Stimulated activated CD4-positive, alpha-beta T cell treated with anti-CD3 and anti-CD28 coated beads, Interleukin-1b, Interleukin-23, amount 100 ng/mL, for 1 hour (primary cell): ENCODE data around the gene POC1A.

Experiments used
- DNase-seq, 2 donors: peaks; one replicate each; pipeline ENCODE4 v3.0.0-alpha.2; 2020; ENCODE audit warnings: low read depth in 2 of 2

The POC1A gene

DNA sequence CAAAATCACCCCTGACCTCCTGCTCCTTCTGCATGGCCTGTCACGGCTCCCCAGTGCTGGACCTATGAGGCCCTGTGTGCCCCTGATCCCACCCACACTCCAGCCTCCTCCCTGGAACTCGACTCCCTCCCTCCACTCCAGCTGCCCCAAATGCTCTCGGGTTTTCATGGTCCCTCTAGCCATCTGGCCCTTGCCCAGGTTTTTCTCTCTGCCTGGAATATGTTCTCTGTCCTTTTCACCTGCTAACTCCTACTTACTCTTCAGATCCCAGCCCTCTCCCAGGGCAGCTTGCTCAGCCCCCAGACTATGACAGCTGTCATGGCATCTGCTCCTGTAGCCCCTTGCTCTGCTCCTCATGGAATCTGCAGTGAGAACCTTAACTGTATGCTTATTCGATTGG, 128.2 kb downstream of the POC1A start:
- no peak for DNase-seq

DNA sequence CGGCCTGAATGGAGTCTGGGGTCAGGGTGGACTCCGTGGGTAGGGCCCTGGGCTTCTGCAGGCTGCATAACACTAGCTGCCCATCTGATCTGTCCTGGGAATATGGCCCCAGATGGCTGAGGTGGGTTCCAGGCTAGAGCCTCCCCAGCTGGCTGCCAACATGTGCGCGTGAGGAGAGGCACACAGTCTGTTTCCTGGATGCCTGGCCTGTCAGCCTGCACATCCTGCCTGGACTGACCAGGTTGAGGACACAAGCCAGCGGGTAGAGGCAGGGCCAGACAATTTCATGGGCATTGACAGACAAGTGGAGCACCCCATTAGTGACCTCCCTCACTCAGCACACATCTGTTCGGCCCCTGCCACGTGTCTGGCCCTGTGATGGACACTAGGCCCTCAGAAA, 128.8 kb downstream of the POC1A start:
- no peak for DNase-seq
